COR-L47 (cell line): ENCODE measurements around the gene GALNS.

Experiments
- DNase-seq: peaks from one replicate; lab custom pipeline; 2025; lab: John Stamatoyannopoulos, UW

Gene GALNS

GRCh38 chr16:88876942-88877526 is 20.3 kb upstream of the GALNS start:
- DNase-seq, result no peak

- no peak for DNase-seq
These were observed 19.0 kb upstream of the GALNS start for GRCh38 chr16:88875703-88876234.

GRCh38 chr16:88874938-88875599 is 18.3 kb upstream of the GALNS start:
- no peak for DNase-seq

GRCh38 chr16:88872650-88873331 is 16.0 kb upstream of the GALNS start:
- DNase-seq, result no peak

GRCh38 chr16:88871730-88872416 is 15.1 kb upstream of the GALNS start:
- DNase-seq, result no peak

- DNase-seq, result no peak
These were observed 14.6 kb upstream of the GALNS start for GRCh38 chr16:88871349-88871702.

GRCh38 chr16:88870608-88871348 is 14.0 kb upstream of the GALNS start:
- no peak for DNase-seq

- DNase-seq, result no peak
These were observed 12.9 kb upstream of the GALNS start for GRCh38 chr16:88869673-88869980.

GRCh38 chr16:88868974-88869672 is 12.4 kb upstream of the GALNS start:
- no peak for DNase-seq

GRCh38 chr16:88867581-88868246 is 11.0 kb upstream of the GALNS start:
- no peak for DNase-seq

GRCh38 chr16:88866151-88866920 is 9.6 kb upstream of the GALNS start, which contains the start of gene PABPN1L:
TSS of gene PABPN1L (minus strand) at chr16:88866660. CDS start at chr16:88866606, 54 bp downstream.
- no peak for DNase-seq

GRCh38 chr16:88865742-88866141 is 9.0 kb upstream of the GALNS start:
- no peak for DNase-seq

- no peak for DNase-seq
These were observed 8.6 kb upstream of the GALNS start for GRCh38 chr16:88865310-88865709.

GRCh38 chr16:88864521-88864920 is 7.8 kb upstream of the GALNS start:
- DNase-seq, result no peak

GRCh38 chr16:88864099-88864498 is 7.4 kb upstream of the GALNS start:
- no peak for DNase-seq

- DNase-seq, result no peak
These were observed 6.7 kb upstream of the GALNS start for GRCh38 chr16:88863426-88863825.

GRCh38 chr16:88862968-88863367 is 6.2 kb upstream of the GALNS start:
- no peak for DNase-seq

GRCh38 chr16:88861359-88861758 is 4.6 kb upstream of the GALNS start:
- DNase-seq, result no peak

- no peak for DNase-seq
These were observed 2.8 kb upstream of the GALNS start for GRCh38 chr16:88859381-88860091.
